Right lobe of liver (tissue), 4 donors: ENCODE measurements around the gene CACNA2D1.

ENCODE experiments used
- CTCF ChIP-seq, 4 donors: fragments of 200-600 bp in 3 of 4; fragments of 450-650 bp in 1 of 4; IDR thresholded peaks; one replicate each; pipeline versions ENCODE4 v1.5.1 to v1.8.0; 2016 to 2022; ENCODE audit warnings: antibody characterized with exemption in 4 of 4, mild to moderate bottlenecking in 2 of 4
- POLR2A ChIP-seq: fragments of 450-650 bp; IDR thresholded peaks from one replicate; pipeline ENCODE4 v1.6.1; 2017; ENCODE audit warnings: antibody characterized with exemption, mild to moderate bottlenecking
- donor health status: DM: no; HTN: no; CAD: no.
- donor health status: DM: no; HTN: no; CAD: no.
- donor health status: DM: no; HTN: yes; CAD: no.

GRCh38 chr7:82373926-82374635, 69.5 kb downstream of the CACNA2D1 start:
- TF ChIP-seq CTCF (IDR thresholded peaks at IDR 0.05) (no peak), POLR2A (no peak)
